HUES6 (cell line): Measurements from ENCODE around the gene HECTD4.
A peak's percentile ranks its signal among the peaks of the same experiment; 100 is the strongest.

Experiments used
- H3K27ac ChIP-seq: 2 replicates; pipeline ENCODE4 v1.7.0; 2013; ENCODE audit warnings: low read depth, mild to moderate bottlenecking, low read length, inconsistent platforms
- H3K27me3 ChIP-seq: 2 replicates; pipeline ENCODE4 v1.6.1; 2013; ENCODE audit warnings: low read length; ENCODE audit not compliant: control insufficient read depth, insufficient read depth
- H3K36me3 ChIP-seq: 2 replicates; pipeline ENCODE4 v1.6.1; 2013; ENCODE audit warnings: low read length; ENCODE audit not compliant: control insufficient read depth, insufficient read depth
- H3K4me1 ChIP-seq: 2 replicates; pipeline ENCODE4 v1.6.1; 2013; ENCODE audit warnings: low read length; ENCODE audit not compliant: control insufficient read depth, insufficient read depth
- H3K4me3 ChIP-seq: 2 replicates; pipeline ENCODE4 v1.5.1; 2013; ENCODE audit warnings: low read depth, low read length
- H3K9ac ChIP-seq: one replicate; pipeline ENCODE4 v1.6.1; 2013; ENCODE audit warnings: mild to moderate bottlenecking, low read length
- H3K9me3 ChIP-seq: 2 replicates; pipeline ENCODE4 v1.6.1; 2013; ENCODE audit warnings: low read depth, low read length; ENCODE audit not compliant: control insufficient read depth, insufficient read depth

The HECTD4 gene

GRCh38 chr12:112167031-112167461 is 215.2 kb downstream of the HECTD4 start:
- Histone ChIP-seq H3K36me3 (peaks cover 46% of the 10 kb centered on the region), H3K4me3 (no peak overlapping the region), H3K4me1 (no peaks in the 10 kb centered on the region), H3K27ac (no peak overlapping the region), H3K9ac (no peak overlapping the region), H3K27me3 (no peaks in the 10 kb centered on the region), H3K9me3 (no peaks in the 10 kb centered on the region)

DNA sequence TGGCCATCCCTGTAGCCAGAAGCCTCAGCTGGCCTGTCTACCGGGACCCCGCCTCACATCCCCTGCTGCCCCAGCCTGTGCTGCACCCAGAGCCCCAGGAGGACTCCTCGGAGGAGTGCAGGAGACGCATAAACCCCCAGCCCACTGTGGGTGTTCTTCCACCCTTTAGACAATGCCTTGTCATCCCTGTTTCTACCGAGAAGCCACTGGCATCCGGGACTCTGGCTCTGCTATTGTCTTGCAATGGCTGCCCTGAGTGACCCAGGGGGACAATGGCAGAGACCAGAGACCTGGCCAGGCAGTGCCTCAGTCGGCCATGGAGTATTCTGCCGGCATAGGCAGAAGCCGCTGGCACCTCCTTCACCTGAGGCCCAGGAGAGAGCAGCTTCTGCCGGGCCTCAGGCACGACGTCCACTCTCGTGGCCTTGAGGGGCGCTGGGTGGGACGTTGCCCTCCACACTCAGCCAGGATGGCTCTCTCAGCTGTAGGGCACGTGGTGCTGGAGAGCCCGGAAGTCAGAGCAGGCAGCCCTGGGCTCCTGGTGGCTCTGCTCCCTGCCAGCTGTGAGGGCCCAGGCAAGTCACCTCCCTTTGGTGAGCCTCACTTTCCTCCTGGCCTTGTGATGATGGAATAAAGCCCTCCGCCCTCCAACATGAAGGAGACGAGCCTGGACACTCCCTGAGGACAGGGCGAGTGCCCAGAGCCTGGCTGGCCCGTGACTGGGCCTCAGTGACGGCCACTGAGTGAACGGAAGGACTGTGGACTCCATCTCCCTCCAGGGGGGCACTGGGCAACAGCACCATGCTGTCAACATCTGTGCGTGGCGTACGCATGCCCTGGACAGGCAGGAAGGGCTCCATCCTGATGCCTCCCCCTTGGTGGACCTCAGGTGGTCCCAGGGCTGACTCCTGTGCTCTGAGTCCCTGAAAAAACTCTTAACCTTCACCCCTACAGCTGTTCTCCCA is 215.9 kb downstream of the HECTD4 start:
- Histone ChIP-seq H3K9ac (no peak overlapping the region), H3K9me3 (no peaks in the 10 kb centered on the region), H3K27ac (0 out of 2 replicates have a peak overlapping the region, but pooled peaks have one; percentile 15), H3K4me3 (no peak overlapping the region), H3K36me3 (peaks cover 49% of the 10 kb centered on the region), H3K27me3 (no peaks in the 10 kb centered on the region), H3K4me1 (no peaks in the 10 kb centered on the region)

DNA sequence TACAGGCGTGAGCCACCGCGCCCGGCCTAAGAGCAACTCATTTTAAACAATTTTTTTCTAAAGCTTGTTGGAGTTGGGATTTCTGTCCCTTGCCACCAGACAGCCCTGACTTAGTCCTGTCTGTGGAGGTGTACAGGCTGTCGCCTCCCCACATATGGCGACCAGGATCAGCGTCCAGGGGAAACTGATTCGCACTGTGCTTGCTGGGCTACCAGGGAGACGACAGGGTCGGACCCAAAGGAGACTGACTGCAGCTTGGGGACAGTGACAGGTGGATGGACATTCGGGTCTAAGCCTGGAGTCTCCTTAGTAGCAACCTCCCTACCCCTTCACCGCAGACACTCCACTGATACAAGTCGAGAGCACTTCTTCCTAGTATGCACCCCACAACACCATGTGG is 216.6 kb downstream of the HECTD4 start:
- H3K4me3 ChIP-seq = no peak overlapping the region
- no peaks in the 10 kb centered on the region for H3K4me1 ChIP-seq
- no peaks in the 10 kb centered on the region for H3K9me3 ChIP-seq
- no peaks in the 10 kb centered on the region for H3K27me3 ChIP-seq
- peaks cover 48% of the 10 kb centered on the region for H3K36me3 ChIP-seq
- no peak overlapping the region for H3K27ac ChIP-seq
- no peak overlapping the region for H3K9ac ChIP-seq

- Histone ChIP-seq H3K4me1 (no peaks in the 10 kb centered on the region), H3K36me3 (peaks cover 56% of the 10 kb centered on the region), H3K27ac (no peak overlapping the region), H3K4me3 (no peak overlapping the region), H3K9me3 (no peaks in the 10 kb centered on the region; the same call in 1 of the 2 replicates), H3K27me3 (no peaks in the 10 kb centered on the region), H3K9ac (no peak overlapping the region)
Measured at GRCh38 chr12:112164011-112164660, 218.1 kb downstream of the HECTD4 start.

DNA sequence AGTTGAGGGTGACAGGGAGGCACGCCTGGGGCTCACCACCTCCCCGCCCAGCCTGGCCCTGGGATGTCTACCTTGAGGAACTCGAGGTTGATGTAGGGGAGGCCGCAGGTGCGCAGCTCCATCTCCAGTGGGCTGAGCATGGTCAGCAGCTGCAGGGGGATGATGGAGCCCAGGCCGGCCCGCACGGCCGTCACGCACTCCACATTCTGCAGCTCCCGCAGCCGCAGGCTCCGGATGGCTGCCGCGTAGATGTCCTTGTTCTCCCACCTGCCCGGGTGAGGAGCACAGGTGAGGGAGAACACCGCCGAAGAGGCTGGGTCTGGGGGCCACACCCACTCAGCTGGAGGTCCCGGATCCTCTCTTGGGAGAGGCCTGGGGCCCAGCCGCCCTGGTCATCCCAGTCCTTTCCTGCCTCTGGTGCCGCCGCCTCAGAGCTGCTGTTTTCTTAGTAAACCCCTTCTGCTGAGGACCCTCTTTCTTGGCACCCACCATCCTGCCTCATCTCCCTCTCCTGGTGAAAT is 218.7 kb downstream of the HECTD4 start:
- Histone ChIP-seq H3K36me3 (peaks cover 53% of the 10 kb centered on the region), H3K9me3 (peaks cover 3% of the 10 kb centered on the region; the same call in 1 of the 2 replicates), H3K4me1 (no peaks in the 10 kb centered on the region), H3K27me3 (no peaks in the 10 kb centered on the region), H3K4me3 (no peak overlapping the region), H3K27ac (no peak overlapping the region), H3K9ac (no peak overlapping the region)

GRCh38 chr12:112163056-112163455 is 219.2 kb downstream of the HECTD4 start:
- H3K4me1 ChIP-seq = no peaks in the 10 kb centered on the region
- H3K4me3 ChIP-seq = no peak overlapping the region
- H3K27ac ChIP-seq = no peak overlapping the region
- H3K9me3 ChIP-seq = peaks cover 8% of the 10 kb centered on the region
- no peaks in the 10 kb centered on the region for H3K27me3 ChIP-seq
- H3K9ac ChIP-seq = no peak overlapping the region
- peaks cover 55% of the 10 kb centered on the region for H3K36me3 ChIP-seq

- Histone ChIP-seq H3K9ac (no peak overlapping the region), H3K9me3 (peaks cover 11% of the 10 kb centered on the region), H3K27me3 (no peaks in the 10 kb centered on the region), H3K27ac (no peak overlapping the region), H3K4me3 (no peak overlapping the region), H3K36me3 (peaks cover 58% of the 10 kb centered on the region), H3K4me1 (no peaks in the 10 kb centered on the region)
Measured at GRCh38 chr12:112162241-112162790, 219.9 kb downstream of the HECTD4 start.

GRCh38 chr12:112161711-112162110 is 220.5 kb downstream of the HECTD4 start:
- Histone ChIP-seq H3K9me3 (peaks cover 11% of the 10 kb centered on the region), H3K4me3 (no peak overlapping the region), H3K36me3 (peaks cover 55% of the 10 kb centered on the region), H3K9ac (no peak overlapping the region), H3K27me3 (no peaks in the 10 kb centered on the region), H3K4me1 (no peaks in the 10 kb centered on the region), H3K27ac (no peak overlapping the region)

GRCh38 chr12:112160611-112161010 is 221.6 kb downstream of the HECTD4 start:
- Histone ChIP-seq H3K9ac (no peak overlapping the region), H3K9me3 (peaks cover 11% of the 10 kb centered on the region), H3K27me3 (no peaks in the 10 kb centered on the region), H3K4me3 (no peak overlapping the region), H3K27ac (no peak overlapping the region), H3K36me3 (peaks cover 53% of the 10 kb centered on the region), H3K4me1 (no peaks in the 10 kb centered on the region)

GRCh38 chr12:112159146-112159541 is 223.1 kb downstream of the HECTD4 start:
- H3K9ac ChIP-seq = no peak overlapping the region
- H3K27me3 ChIP-seq = no peaks in the 10 kb centered on the region
- peaks cover 55% of the 10 kb centered on the region for H3K36me3 ChIP-seq
- H3K9me3 ChIP-seq = peaks cover 11% of the 10 kb centered on the region
- no peaks in the 10 kb centered on the region for H3K4me1 ChIP-seq
- no peak overlapping the region for H3K27ac ChIP-seq
- H3K4me3 ChIP-seq = no peak overlapping the region
